ENCODE measurements around the gene CCR7.

CCR7 gene

DNA sequence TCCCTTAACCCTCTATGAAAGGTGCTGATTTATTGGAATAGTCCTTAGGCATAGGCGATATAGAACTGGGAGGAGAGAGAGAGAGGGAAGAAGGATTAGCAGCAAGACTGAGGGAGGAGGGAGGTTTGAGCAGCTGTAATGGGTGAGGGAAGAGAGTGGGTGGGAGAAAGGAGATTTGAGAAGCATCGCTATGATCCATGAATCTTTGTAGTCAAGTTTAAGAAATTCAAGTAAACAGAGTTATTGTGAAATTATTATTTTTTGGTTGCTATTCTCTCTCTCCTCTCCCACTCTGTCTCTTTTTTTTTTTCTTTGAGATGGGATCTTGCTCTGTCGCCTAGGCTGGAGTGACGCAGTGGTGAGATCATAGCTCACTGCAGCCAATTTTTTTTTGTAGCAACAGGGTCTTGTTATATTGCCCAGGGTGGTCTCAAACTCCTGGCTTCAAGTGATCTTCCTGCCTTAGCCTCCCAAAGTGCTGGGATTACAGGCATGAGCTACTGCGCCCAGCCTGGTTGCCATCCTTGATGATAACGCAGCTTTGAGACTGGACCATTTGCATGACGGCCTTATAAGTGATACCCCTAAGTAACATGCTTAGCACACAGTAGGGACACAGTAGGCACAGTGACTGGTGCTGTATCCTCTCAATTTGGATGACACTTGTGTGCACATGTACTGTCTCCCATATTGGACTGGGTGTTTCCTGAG lies 42.9 kb downstream of the CCR7 start:
- Histone ChIP-seq H3K4me1 (peaks cover 35 to 55% (median 48%) of the 10 kb centered on the region in 10 experiments), H3K4me3 (no peak overlapping the region), H3K9ac (no peak overlapping the region), H4K20me1 (no peaks in the 10 kb centered on the region), H3K4me2 (peak overlapping the region in 4 of 11 experiments; percentile 1 to 98 (median 76); a peak in 4 of 22 replicates), H3K27ac (peak overlapping the region in 2 of 11 experiments; percentile 5 to 69; a peak in 2 of 22 replicates), H3K27me3 (peaks cover 0 to 25% (median 0%) of the 10 kb centered on the region in 11 experiments; a peak in 5 of 22 replicates), H3K9me3 (replicated peaks in 1 of 11) (peaks cover 21 to 50% (median 34%) of the 10 kb centered on the region in 11 experiments), H3K36me3 (peaks cover 0 to 66% (median 30%) of the 10 kb centered on the region in 11 experiments; a peak in 17 of 22 replicates)
- TF ChIP-seq Cebpa-rat (IDR thresholded peaks at IDR 0.05), result no peak

DNA sequence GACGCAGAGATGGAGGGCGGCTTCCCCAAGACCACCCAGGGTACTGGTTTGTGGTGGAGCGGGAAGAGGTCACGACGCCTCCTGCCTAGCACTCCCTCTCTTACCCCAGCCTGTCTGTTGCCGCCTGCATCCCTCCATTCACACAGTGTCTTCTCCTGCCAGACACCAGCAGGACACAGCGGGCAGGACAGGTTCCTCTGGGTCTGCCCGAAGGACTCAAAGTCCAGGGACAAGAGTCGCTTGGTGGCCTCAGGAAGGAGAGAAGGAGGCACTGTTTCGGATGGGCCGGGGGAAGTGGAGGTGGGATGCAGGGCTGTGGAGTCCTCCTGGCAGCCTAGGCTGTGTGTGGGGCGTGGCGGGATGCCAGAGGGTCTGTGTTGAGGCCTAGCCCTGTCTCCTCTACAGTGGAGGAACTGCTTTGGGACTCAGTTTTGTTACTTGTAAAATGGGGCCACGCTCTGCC lies 44.2 kb downstream of the CCR7 start:
- Histone ChIP-seq H3K27ac (peak overlapping the region in 8 of 11 experiments; percentile 44 to 87 (median 58); a peak in 15 of 22 replicates), H3K4me1 (peaks cover 46 to 66% (median 62%) of the 10 kb centered on the region in 10 experiments), H3K4me2 (peak overlapping the region; percentile 36 to 98 (median 88)), H3K4me3 (peak overlapping the region in 2 of 10 experiments; percentile 14 to 19; a peak in 2 of 20 replicates), H3K27me3 (peaks cover 0 to 27% (median 0%) of the 10 kb centered on the region in 11 experiments; a peak in 5 of 22 replicates), H3K9me3 (replicated peaks in 1 of 11) (peaks cover 21 to 49% (median 34%) of the 10 kb centered on the region in 11 experiments), H4K20me1 (no peaks in the 10 kb centered on the region), H3K36me3 (peaks cover 0 to 58% (median 30%) of the 10 kb centered on the region in 11 experiments; a peak in 17 of 22 replicates), H3K9ac (peak overlapping the region in 3 of 11 experiments; percentile 25 to 47 (median 33); a peak in 4 of 22 replicates)
- TF ChIP-seq Cebpa-rat (IDR thresholded peaks at IDR 0.05), result no peak

DNA sequence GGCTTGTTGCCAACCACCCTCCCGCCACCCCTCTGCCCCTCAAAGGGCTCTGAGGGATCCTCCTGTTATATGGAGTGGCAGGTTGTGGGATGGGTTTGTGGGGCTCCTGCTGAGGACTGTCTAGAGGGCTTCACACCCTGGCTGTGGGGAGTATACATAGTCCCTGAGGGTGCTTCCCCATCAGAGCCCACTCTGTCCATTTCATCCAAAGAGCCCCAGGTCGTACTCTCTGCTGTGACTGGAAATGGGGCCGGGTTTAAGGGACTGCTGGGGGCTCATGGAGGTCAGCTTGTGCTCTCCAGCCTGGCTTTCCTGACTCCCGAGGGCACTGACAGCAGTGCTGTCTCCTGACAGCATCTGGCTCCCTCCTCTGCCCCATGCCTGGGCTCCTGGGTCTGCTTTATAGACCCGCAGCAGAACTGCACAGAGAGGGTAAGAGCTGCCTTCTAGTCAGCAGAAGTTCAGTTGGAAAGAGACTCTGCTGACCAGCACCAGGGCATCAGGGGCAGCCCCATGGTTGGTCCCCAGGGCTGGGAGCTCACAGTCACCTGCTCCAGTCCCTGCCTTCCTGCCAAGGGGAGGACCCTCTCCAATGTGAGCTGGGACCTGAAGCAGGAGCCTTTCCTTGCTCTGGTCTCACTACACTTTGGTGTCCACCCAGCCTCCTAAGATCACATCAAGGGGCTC lies 46.0 kb downstream of the CCR7 start:
- Histone ChIP-seq H3K9me3 (replicated peaks in 1 of 11) (peaks cover 4 to 31% (median 18%) of the 10 kb centered on the region in 11 experiments), H3K9ac (peak overlapping the region in 8 of 11 experiments; percentile 0 to 80 (median 70); a peak in 13 of 22 replicates), H4K20me1 (no peaks in the 10 kb centered on the region), H3K4me2 (peak overlapping the region; percentile 81 to 98 (median 92)), H3K27ac (peak overlapping the region in 8 of 11 experiments; percentile 28 to 90 (median 81); a peak in 15 of 22 replicates), H3K4me3 (peak overlapping the region in 5 of 10 experiments; percentile 47 to 63 (median 59); a peak in 7 of 20 replicates), H3K4me1 (peaks cover 59 to 84% (median 79%) of the 10 kb centered on the region in 10 experiments), H3K36me3 (peaks cover 0 to 40% (median 20%) of the 10 kb centered on the region in 11 experiments; a peak in 17 of 22 replicates), H3K27me3 (peaks cover 0 to 32% (median 0%) of the 10 kb centered on the region in 11 experiments; a peak in 5 of 22 replicates)
- no peak for TF ChIP-seq Cebpa-rat (IDR thresholded peaks at IDR 0.05)

DNA sequence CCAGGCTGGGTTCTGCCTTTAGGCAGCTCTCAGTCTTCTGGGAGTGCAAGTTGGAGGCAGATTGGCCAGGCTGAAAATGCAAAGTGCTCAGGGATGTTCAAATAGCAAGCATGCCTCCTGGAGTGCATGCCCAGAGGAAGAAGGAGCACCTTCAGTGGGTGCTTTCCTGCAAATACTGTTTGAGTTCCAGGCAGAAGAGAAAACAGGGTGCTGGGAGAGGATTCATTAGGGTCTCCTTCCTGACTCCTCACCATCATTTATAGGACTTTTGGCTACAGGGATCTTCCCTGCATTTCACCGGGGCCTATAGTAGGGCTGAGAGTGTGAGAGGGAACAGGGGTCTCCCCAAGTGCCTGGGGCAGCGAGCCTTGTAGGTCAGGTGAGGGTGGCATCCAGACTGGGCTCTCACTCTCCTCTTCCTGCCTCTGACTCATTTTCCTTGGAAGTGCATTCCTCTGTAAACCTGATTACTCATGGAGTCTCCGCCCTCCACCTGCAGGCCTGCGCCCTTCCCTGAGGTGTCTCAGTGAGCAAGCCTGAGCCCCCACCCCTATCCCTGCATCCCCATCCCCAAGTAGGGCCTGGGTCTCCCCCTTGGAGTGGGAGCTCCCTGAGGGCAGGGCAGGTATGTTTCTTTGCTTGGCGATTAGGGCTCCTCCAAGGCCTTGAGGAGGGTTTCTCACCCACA lies 46.7 kb downstream of the CCR7 start:
- Histone ChIP-seq H3K27ac (peak overlapping the region in 8 of 11 experiments; percentile 73 to 90 (median 81); a peak in 15 of 22 replicates), H3K9me3 (replicated peaks in 1 of 11) (peaks cover 0 to 24% (median 11%) of the 10 kb centered on the region in 11 experiments; a peak in 19 of 22 replicates), H3K4me1 (peaks cover 59 to 91% (median 84%) of the 10 kb centered on the region in 10 experiments), H4K20me1 (no peaks in the 10 kb centered on the region), H3K9ac (peak overlapping the region in 8 of 11 experiments; percentile 38 to 80 (median 70); a peak in 14 of 22 replicates), H3K4me2 (peak overlapping the region; percentile 81 to 98 (median 92)), H3K27me3 (peaks cover 0 to 32% (median 0%) of the 10 kb centered on the region in 11 experiments; a peak in 5 of 22 replicates), H3K36me3 (peaks cover 0 to 33% (median 13%) of the 10 kb centered on the region in 11 experiments; a peak in 16 of 22 replicates), H3K4me3 (peak overlapping the region in 5 of 10 experiments; percentile 47 to 63 (median 59); a peak in 9 of 20 replicates)
- TF ChIP-seq Cebpa-rat (IDR thresholded peaks at IDR 0.05), result no peak

DNA sequence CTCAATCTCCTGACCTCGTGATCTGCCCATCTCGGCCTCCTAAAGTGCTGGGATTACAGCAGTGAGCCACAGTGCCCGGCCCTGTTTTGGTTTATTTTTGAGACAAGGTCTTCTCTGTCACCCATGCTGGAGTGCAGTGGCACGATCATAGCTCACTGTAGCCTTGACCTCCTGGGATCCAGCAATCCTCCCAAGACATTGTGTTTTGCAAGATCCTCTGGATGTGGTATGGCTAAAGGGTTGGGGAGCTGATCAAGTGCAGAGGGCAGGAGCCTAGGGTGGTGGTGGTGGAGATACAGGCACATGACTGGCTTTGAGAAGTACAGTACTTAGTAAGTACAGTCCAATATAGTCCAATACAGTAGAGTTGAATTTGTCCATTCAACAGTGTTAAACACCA lies 47.3 kb downstream of the CCR7 start:
- Histone ChIP-seq H3K27me3 (peaks cover 0 to 32% (median 0%) of the 10 kb centered on the region in 11 experiments; a peak in 5 of 22 replicates), H3K27ac (peak overlapping the region in 8 of 11 experiments; percentile 73 to 90 (median 81); a peak in 17 of 22 replicates), H3K9ac (peak overlapping the region in 9 of 11 experiments; percentile 26 to 80 (median 67); a peak in 16 of 22 replicates), H3K4me3 (peak overlapping the region in 6 of 10 experiments; percentile 42 to 63 (median 56); a peak in 13 of 20 replicates), H3K9me3 (replicated peaks in 1 of 11) (peaks cover 0 to 18% (median 5%) of the 10 kb centered on the region in 11 experiments; a peak in 15 of 22 replicates), H3K4me1 (peaks cover 59 to 97% (median 85%) of the 10 kb centered on the region in 10 experiments), H3K4me2 (peak overlapping the region; percentile 81 to 98 (median 92)), H3K36me3 (peaks cover 0 to 27% (median 7%) of the 10 kb centered on the region in 11 experiments; a peak in 14 of 22 replicates), H4K20me1 (no peaks in the 10 kb centered on the region)
- TF ChIP-seq Cebpa-rat (IDR thresholded peaks at IDR 0.05), result no peak

DNA sequence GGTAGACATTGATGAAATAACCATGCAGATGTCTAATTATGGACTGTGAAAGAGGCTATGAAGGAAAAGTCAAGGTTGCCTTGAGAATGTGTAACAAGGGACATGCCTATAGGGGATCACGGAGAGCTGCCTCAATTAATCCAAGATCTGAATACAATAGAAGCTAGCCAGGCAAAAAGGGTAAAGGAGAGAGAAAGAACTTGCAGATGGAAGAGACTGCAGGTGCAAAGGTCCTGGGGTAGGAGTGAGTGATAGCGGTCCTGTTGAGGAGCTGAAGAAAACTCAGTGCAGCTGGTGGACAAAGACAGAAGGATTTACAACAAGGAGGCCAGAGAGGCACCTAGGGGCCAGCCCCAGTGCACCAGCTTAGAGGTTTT lies 48.0 kb downstream of the CCR7 start:
- H3K27ac ChIP-seq, result peak overlapping the region in 9 of 11 experiments; percentile 49 to 90 (median 81); a peak in 18 of 22 replicates
- peak overlapping the region; percentile 81 to 98 (median 92) for H3K4me2 ChIP-seq

DNA sequence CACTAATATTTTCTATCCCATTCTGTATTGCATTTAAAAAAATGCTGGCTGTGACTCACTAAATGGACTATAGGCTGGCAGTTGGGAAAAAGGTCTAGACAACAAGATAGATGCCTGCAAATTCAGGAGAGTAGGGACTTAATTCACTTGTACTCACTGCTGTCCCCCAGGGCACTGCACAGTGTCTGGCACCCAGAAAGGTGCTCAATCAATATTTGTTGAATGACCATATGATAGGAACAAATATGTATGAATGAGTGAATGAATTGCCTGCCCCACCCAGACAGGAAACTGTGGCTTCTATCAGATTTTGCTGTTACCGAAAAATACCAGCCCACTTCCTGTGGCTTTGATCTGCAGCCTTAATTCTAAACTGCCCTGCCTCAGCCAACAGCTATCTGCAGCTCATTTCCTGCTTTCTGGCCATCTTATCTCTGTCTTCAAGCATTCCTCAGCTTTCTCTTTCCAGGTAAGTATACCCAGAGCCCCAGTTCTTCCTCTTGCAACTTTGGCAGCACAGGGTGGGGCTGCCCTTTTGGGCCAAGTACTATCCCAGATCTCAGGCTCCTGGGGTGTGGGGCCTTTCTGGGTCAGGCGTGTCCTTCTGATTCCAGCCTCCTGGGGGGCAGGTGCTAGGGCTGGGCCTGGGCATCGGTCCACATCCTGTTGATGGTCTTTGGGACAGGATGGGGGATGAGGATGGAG lies 48.5 kb downstream of the CCR7 start:
- H3K27ac ChIP-seq, result peak overlapping the region in 10 of 11 experiments; percentile 32 to 90 (median 79); a peak in 19 of 22 replicates

More for the DNA sequence above, 48.0 kb downstream of the CCR7 start:
- no peaks in the 10 kb centered on the region for H4K20me1 ChIP-seq
- H3K27me3 ChIP-seq, result peaks cover 0 to 32% (median 0%) of the 10 kb centered on the region in 11 experiments; a peak in 5 of 22 replicates
- H3K4me3 ChIP-seq, result peak overlapping the region in 9 of 10 experiments; percentile 16 to 63 (median 52); a peak in 16 of 20 replicates
- no peak for TF ChIP-seq Cebpa-rat (IDR thresholded peaks at IDR 0.05)
- H3K9ac ChIP-seq, result peak overlapping the region in 10 of 11 experiments; percentile 16 to 80 (median 63); a peak in 17 of 22 replicates
- H3K9me3 ChIP-seq (replicated peaks in 1 of 11), result peaks cover 0 to 11% (median 0%) of the 10 kb centered on the region in 11 experiments; a peak in 4 of 22 replicates
- peaks cover 59 to 99% (median 89%) of the 10 kb centered on the region in 10 experiments for H3K4me1 ChIP-seq
- peaks cover 0 to 20% (median under 1%) of the 10 kb centered on the region in 11 experiments; a peak in 9 of 22 replicates for H3K36me3 ChIP-seq

More for the DNA sequence above, 48.5 kb downstream of the CCR7 start:
- H3K4me1 ChIP-seq, result peaks cover 58 to 99% (median 90%) of the 10 kb centered on the region in 10 experiments
- no peaks in the 10 kb centered on the region for H4K20me1 ChIP-seq
- H3K9ac ChIP-seq, result peak overlapping the region in 10 of 11 experiments; percentile 16 to 80 (median 63); a peak in 17 of 22 replicates
- TF ChIP-seq Cebpa-rat (IDR thresholded peaks at IDR 0.05), result no peak
- H3K27me3 ChIP-seq, result peaks cover 0 to 32% (median 0%) of the 10 kb centered on the region in 11 experiments; a peak in 5 of 22 replicates
- H3K4me3 ChIP-seq, result peak overlapping the region in 9 of 10 experiments; percentile 16 to 63 (median 52); a peak in 16 of 20 replicates
- peaks cover 0 to 9% (median 0%) of the 10 kb centered on the region in 11 experiments; a peak in 4 of 22 replicates for H3K9me3 ChIP-seq (replicated peaks in 1 of 11)
- H3K4me2 ChIP-seq, result peak overlapping the region; percentile 81 to 98 (median 92)
- peaks cover 0 to 16% (median 0%) of the 10 kb centered on the region in 11 experiments; a peak in 7 of 22 replicates for H3K36me3 ChIP-seq

Data from BLaER1 treated with 17β-estradiol and CSF1 and Interleukin-3, amounts not matched to agents 10 nM and 100 nM (cell line).